Stimulated activated CD8-positive, alpha-beta memory T cell treated with anti-CD3 and anti-CD28 coated beads, Interleukin-7, amount 100 ng/mL, for 24 hours (primary cell): Measurements from ENCODE around the gene INPP5K.

ENCODE experiments used
- DNase-seq: peaks from one replicate; pipeline ENCODE4 v3.0.0-alpha.2; 2020; ENCODE audit warnings: low read depth

Gene INPP5K

GRCh38 chr17:1485423-1486376 is 30.7 kb downstream of the INPP5K start:
- no peak for DNase-seq

DNA sequence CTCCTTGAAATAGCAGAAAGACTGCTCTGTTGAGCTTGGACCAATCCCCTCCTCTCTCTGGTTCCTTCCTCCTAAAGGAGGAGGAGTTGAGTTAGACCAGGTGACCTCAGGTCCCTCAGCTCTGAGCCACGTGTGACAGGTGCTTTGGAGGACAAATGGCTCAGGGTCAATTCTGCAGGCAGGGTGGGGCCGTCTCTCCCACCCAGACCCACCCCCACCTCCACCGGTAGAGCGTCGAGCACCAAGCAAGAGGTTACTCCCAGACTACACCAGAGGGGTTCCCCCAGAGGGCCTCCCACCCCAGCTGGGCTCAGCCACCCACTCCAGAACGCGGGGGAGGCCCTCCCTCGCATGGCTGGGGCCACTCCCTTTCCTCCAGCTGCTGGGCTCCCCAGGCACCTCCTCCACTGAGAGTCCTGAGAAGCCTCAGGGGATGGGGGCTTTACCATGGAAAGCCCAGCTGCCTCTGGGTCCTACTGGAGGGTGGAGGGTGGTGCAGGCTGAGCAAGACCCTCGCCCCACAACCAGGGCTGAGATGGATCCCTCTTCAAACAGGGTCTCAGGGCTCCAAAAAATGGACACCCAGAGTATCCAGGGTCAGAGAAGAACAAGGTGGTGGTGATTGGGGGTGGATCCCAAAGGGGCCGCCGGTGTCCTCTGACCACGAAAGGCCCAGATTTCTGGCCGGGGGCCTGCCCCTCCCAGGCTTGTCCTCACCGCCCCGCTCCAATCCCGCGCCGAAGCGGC is 31.6 kb downstream of the INPP5K start:
- no peak for DNase-seq

GRCh38 chr17:1484060-1484535 is 32.3 kb downstream of the INPP5K start:
- no peak for DNase-seq

DNA sequence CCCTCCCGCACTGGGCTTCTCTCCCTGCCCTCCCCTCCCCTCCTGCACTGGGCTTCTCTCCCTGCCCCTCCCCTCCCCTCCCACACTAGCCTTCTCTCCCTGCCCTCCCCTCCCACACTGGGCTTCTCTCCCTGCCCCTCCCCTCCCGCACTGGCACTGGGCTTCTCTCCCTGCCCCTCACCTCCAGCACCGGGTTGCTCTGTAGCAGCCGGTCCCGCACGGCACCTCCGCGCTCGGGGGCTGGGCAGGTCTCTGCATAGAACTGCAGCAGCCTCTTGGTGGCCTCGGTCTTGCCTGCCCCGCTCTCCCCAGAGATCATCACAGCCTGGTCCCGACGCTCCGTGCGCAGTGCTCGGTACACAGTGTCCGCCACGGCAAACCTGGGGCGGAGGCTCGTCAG is 33.7 kb downstream of the INPP5K start:
- no peak for DNase-seq

GRCh38 chr17:1481736-1482135 is 34.7 kb downstream of the INPP5K start:
- no peak for DNase-seq

DNA sequence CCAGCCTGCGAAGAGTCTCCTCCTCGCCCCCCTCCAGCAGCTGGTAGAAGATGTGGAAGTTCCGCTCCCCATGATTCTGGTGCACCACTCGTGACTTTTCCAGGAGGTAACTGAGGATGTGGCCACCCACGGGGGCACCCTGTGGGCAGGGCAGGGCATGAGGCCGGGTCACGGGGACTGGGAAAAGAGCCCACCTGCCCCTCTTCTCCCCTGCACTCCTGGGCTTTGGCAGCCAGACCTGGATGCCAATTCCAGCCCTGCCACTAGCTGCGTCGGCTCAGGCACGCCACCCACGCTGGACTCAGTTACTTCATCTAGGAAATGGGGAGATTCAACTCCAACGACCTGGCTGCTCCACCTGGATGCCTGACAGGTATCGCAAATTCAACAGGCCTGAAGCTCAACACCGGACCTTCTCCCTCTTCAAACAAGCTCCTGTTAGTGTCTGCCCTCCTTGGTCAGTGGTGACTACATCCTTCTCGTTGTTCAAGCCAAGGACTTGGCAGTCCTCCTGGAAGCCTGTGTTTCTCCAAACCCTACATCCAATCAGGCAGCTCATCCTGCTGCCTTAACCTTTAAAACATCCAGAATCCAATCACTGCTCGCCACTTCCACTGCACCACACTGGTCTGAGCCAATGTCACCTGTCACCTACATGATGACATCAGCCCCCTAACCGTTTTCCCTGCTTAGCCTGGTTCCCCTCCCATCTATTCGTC is 35.5 kb downstream of the INPP5K start:
- no peak for DNase-seq

GRCh38 chr17:1478418-1478817 is 38.0 kb downstream of the INPP5K start:
- no peak for DNase-seq

GRCh38 chr17:1475321-1475854 is 41.0 kb downstream of the INPP5K start:
- no peak for DNase-seq

DNA sequence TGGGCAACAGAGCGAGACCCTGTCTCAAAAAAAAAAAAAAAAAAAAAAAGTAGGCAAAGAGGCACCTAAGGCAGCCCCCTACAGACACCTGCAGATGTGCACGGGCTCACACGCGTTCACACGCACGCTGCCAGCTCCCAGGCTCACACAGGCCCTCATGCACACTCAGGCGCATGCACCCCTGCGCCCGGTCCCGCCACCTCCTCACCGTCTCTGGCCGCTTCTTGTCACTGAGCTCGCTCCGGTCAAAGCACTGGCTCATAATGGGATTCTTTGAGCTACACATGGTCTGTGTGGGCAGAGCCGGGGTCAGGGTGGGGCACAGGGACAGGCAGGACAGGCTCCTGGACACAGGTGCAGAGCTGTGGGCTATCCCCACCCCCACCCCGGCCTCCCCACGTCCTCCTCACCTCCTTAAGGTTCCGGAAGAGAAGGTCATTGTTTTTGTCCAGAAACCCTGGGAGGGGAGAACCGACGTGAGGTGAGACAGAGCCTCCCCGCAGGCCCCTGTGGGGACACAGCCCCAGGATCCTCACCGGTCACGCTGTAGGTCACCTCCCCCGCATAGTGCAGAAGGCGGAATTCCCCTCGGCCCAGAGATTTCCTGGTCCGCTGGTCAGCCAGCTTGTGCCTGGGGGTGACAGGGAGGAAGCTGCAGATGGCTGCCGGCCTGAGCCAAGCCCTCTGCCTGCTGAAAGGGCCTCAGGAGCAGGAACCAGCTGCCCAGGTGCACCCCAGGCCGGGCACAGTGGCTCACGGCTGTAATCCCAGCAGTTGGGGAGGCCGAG is 41.8 kb downstream of the INPP5K start:
- no peak for DNase-seq

GRCh38 chr17:1473841-1474240 is 42.6 kb downstream of the INPP5K start:
- DNase-seq: no peak

GRCh38 chr17:1473170-1473569 is 43.2 kb downstream of the INPP5K start:
- no peak for DNase-seq

- DNase-seq: no peak
Measured at GRCh38 chr17:1471911-1472821, 44.2 kb downstream of the INPP5K start.

DNA sequence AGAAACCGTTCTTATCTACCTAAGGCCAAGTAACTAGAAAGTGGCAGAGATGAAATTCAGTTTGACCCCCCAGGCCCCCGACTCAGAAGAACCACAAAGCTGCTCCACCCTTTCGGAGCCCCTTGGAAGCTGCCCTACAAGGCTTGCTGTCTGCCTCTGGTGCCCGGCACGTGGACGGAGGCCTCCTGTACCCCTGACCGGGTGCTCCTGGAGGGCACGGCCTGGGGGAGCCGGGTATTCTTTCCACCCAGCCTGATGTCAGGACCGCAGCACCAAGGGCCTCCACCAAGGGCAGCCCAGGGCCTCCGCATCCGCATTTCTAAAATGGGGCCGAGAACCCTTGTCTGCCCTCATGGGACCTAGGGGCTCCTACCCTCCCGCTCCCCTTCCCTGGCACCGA is 44.9 kb downstream of the INPP5K start:
- DNase-seq: no peak

DNA sequence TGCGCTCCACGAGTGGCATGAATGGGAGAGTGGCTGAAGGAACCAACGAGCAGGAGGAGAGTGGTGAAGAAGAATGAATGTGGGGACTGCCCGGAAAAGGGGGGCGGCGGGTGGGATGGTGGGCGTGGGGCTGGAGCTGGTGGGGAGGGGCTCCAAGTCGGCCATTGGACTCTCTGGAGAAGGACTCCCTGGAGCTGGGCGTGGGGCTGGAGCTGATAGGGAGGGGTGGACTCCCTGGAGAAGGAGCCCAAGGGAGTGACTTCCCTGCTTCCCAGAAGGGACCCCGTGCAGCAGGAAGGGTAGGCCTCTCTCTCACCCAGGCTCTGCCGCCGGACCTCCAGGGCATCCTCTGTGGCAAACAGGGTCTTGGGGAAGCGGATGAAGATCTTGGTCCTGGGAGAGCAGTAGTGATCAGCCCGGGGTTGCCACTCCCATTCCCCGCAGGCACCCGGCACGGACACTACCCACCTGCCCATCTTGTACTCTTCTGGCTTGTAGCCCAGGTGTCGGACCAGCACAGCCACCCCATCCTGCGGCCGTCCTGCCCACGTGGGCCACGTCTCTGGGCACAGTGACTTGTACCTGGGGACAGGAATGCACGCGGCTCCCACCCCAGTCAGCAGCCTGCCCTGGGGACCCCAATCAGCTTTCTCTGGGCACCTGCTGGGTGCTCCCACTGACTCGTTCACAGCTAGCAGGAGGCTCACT is 45.5 kb downstream of the INPP5K start:
- DNase-seq: no peak

GRCh38 chr17:1470071-1470754 is 46.2 kb downstream of the INPP5K start:
- DNase-seq: no peak

DNA sequence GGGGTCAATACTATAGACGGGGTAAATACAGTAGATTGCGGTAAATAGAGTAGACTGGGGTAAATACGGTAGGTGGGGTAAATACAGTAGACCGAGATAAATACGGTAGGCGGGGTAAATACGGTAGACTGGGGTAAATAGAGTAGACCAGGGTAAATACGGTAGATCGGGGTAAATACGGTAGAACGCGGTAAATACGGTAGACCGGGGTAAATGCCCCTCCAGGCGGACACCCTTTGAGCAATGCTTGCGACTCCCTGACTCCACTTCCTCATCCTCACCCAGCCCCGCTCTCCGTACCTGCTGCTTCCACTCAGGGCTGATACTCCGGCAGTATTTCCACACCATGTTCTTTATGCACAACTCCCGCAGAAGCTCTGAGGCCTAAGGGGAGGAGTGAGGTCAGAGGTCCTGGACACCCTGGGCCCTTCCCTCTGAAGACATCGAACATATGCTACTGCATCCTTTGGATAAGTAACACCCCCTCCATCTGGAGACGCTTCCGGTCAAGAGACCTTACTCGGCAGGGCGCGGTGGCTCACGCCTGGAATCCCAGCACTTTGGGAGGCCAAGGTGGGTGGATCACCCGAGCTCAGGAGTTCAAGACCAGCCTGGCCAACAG is 47.1 kb downstream of the INPP5K start:
- DNase-seq: no peak

DNA sequence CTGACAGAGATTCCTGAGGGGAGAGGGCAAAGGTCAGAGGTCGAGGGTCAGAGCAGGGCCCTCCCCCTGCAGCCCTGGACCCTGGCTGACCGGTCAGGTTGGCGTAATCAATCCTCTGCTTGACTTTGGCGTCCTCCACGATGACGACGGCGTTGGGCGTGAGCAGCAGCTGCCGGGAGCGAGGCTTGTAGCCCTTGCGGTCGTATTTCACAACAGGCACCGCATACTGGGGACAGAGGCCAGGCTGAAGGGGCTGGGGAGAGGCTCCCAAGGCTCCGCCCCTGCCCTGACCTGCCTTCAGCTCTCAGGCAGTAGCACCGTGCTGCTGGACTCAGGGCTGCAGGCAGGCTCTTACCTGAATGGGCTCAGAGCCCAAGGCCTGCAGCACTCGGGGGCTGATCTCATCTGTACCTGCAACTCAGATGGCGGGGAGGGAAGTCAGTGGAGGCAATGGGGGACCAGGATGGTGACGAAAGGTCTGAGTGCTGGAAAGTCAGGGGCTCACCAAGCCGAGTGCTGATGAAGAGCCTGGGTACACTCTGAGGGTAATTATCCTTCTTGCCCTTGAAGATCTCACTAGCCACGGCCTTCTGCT is 48.4 kb downstream of the INPP5K start:
- DNase-seq: no peak

- no peak for DNase-seq
Measured at GRCh38 chr17:1467258-1467657, 49.2 kb downstream of the INPP5K start.
